Activated CD8-positive, alpha-beta memory T cell treated with anti-CD3 and anti-CD28 coated beads, Interleukin-2, amount 10 ng/mL, durations not matched to agents 7 days and 5 days (primary cell): ENCODE data around the gene SCAMP4. TPM values are rescaled to one million over a fixed set of nuclear protein-coding genes. Genes with fewer than 3 reads are reported as not detected.

ENCODE experiments used
- ATAC-seq: fragments of 150-1000 bp; cut with Tn5 transposase; one replicate; pipeline ENCODE4 v1.10.0; 2021; ENCODE audit warnings: moderate library complexity
- CTCF ChIA-PET: fragments of 350-600 bp; sonication (Branson Sonifier 250); formaldehyde crosslinking; loops from one replicate; lab custom pipeline; 2021; ENCODE audit warnings: antibody characterized with exemption; lab: Charles Lee
- DNase-seq: peaks from one replicate; pipeline ENCODE4 v3.0.0-alpha.2; 2020
- H3K27ac Mint-ChIP-seq: one replicate; pipeline ENCODE4 v1.8.0; 2021; ENCODE audit warnings: mild to moderate bottlenecking, mixed read lengths
- H3K27me3 Mint-ChIP-seq: one replicate; pipeline ENCODE4 v1.8.0; 2021; ENCODE audit warnings: mixed read lengths
- H3K36me3 Mint-ChIP-seq: one replicate; pipeline ENCODE4 v1.8.0; 2021; ENCODE audit warnings: mild to moderate bottlenecking, mixed read lengths
- H3K4me1 Mint-ChIP-seq: one replicate; pipeline ENCODE4 v1.8.0; 2021; ENCODE audit warnings: mixed read lengths
- H3K4me3 Mint-ChIP-seq: one replicate; pipeline ENCODE4 v1.8.0; 2021; ENCODE audit warnings: mild to moderate bottlenecking, moderate library complexity, mixed read lengths
- H3K9me3 Mint-ChIP-seq: one replicate; pipeline ENCODE4 v1.8.0; 2022; ENCODE audit warnings: low read depth, mixed read lengths
- total RNA-seq, 2 experiments: library from RNA; stranded (reverse); gene quantifications; one replicate each; pipeline ENCODE4 v1.2.3, GENCODE V29; 2021

Gene SCAMP4
- total RNA-seq, 2 experiments from 2014 or later, result 32.9 to 34.8 TPM

- CTCF ChIA-PET, result interaction anchor here (0.8 kb wide), 1 partner anchor 9 kb away, joined by 3 read pairs; no protein-coding TSS in a partner anchor
- H3K27ac Mint-ChIP-seq, result no peak overlapping the region
- no peak overlapping the region for H3K4me3 Mint-ChIP-seq
Measured at GRCh38 chr19:1955171-1956121, 50.2 kb downstream of the SCAMP4 start.

GRCh38 chr19:1956122-1956494 lies 50.9 kb downstream of the SCAMP4 start:
- CTCF ChIA-PET, result interaction anchor here (0.8 kb wide), 1 partner anchor 10 kb away, joined by 3 read pairs; no protein-coding TSS in a partner anchor
- H3K27ac Mint-ChIP-seq, result no peak overlapping the region
- no peak overlapping the region for H3K4me3 Mint-ChIP-seq
- no peaks in the 10 kb centered on the region for H3K27me3 Mint-ChIP-seq
- H3K36me3 Mint-ChIP-seq, result peaks cover 8% of the 10 kb centered on the region
- DNase-seq (no peak), ATAC-seq (no peak)
- H3K9me3 Mint-ChIP-seq, result no peaks in the 10 kb centered on the region
- H3K4me1 Mint-ChIP-seq, result no peaks in the 10 kb centered on the region

More at GRCh38 chr19:1955171-1956121, 50.2 kb downstream of the SCAMP4 start:
- ATAC-seq (no peak), DNase-seq (no peak)
- no peaks in the 10 kb centered on the region for H3K27me3 Mint-ChIP-seq
- no peaks in the 10 kb centered on the region for H3K9me3 Mint-ChIP-seq
- peaks cover 8% of the 10 kb centered on the region for H3K36me3 Mint-ChIP-seq
- no peaks in the 10 kb centered on the region for H3K4me1 Mint-ChIP-seq

- Mint-ChIP-seq H3K27me3 (no peaks in the 10 kb centered on the region), H3K9me3 (no peaks in the 10 kb centered on the region), H3K36me3 (peaks cover 8% of the 10 kb centered on the region), H3K27ac (no peak overlapping the region), H3K4me1 (no peaks in the 10 kb centered on the region), H3K4me3 (no peak overlapping the region)
- ATAC-seq, result no peak
- CTCF ChIA-PET, result no interaction called here
- DNase-seq, result no peak
Measured at GRCh38 chr19:1956868-1957492, 51.8 kb downstream of the SCAMP4 start.

GRCh38 chr19:1957562-1958248 lies 52.5 kb downstream of the SCAMP4 start:
- Mint-ChIP-seq H3K4me3 (no peak overlapping the region), H3K4me1 (no peaks in the 10 kb centered on the region), H3K36me3 (peaks cover 2% of the 10 kb centered on the region), H3K9me3 (no peaks in the 10 kb centered on the region), H3K27me3 (no peaks in the 10 kb centered on the region), H3K27ac (no peak overlapping the region)
- CTCF ChIA-PET, result no interaction called here
- DNase-seq (no peak), ATAC-seq (no peak)

- Mint-ChIP-seq H3K4me1 (no peaks in the 10 kb centered on the region), H3K4me3 (no peak overlapping the region), H3K27ac (no peak overlapping the region), H3K9me3 (no peaks in the 10 kb centered on the region), H3K36me3 (peaks cover 3% of the 10 kb centered on the region), H3K27me3 (no peaks in the 10 kb centered on the region)
- CTCF ChIA-PET, result interaction anchor here (1.2 kb wide), 1 partner anchor 59 kb away, joined by 4 read pairs; no protein-coding TSS in a partner anchor
- ATAC-seq, result no peak
- no peak for DNase-seq
Measured at GRCh38 chr19:1959928-1960589, 54.9 kb downstream of the SCAMP4 start.

- no peak for ATAC-seq
- Mint-ChIP-seq H3K36me3 (peaks cover 3% of the 10 kb centered on the region), H3K4me3 (no peak overlapping the region), H3K27ac (no peak overlapping the region), H3K27me3 (no peaks in the 10 kb centered on the region), H3K9me3 (no peaks in the 10 kb centered on the region), H3K4me1 (peaks cover 4% of the 10 kb centered on the region)
- no peak for DNase-seq
- CTCF ChIA-PET, result interaction anchor here (1.2 to 2.1 kb wide), 2 partner anchors 31 to 58 kb away, joined by 4 to 7 read pairs; no protein-coding TSS in a partner anchor
Measured at GRCh38 chr19:1961000-1961883, 56.0 kb downstream of the SCAMP4 start.

- Mint-ChIP-seq H3K9me3 (no peaks in the 10 kb centered on the region), H3K4me1 (peaks cover 16% of the 10 kb centered on the region), H3K36me3 (peaks cover 3% of the 10 kb centered on the region), H3K27me3 (no peaks in the 10 kb centered on the region), H3K4me3 (no peak overlapping the region), H3K27ac (no peak overlapping the region)
- DNase-seq, result no peak
- ATAC-seq, result no peak
- CTCF ChIA-PET, result interaction anchor here (2.1 kb wide), 1 partner anchor 32 kb away, joined by 7 read pairs; no protein-coding TSS in a partner anchor
Measured at GRCh38 chr19:1962674-1963073, 57.5 kb downstream of the SCAMP4 start.

GRCh38 chr19:1967087-1967608 lies 61.9 kb downstream of the SCAMP4 start:
- Mint-ChIP-seq H3K27me3 (no peaks in the 10 kb centered on the region), H3K27ac (peak overlapping the region; percentile 67), H3K4me3 (peak overlapping the region; percentile 31), H3K4me1 (peaks cover 17% of the 10 kb centered on the region), H3K9me3 (no peaks in the 10 kb centered on the region), H3K36me3 (peaks cover 5% of the 10 kb centered on the region)
- ATAC-seq (peak; percentile 83), DNase-seq (peak; percentile 75)
- CTCF ChIA-PET, result interaction anchor here (0.9 kb wide), 1 partner anchor 39 kb away, joined by 4 read pairs; no protein-coding TSS in a partner anchor

- CTCF ChIA-PET, result no interaction called here
- ATAC-seq, result no peak
- H3K27ac Mint-ChIP-seq, result no peak overlapping the region
Measured at GRCh38 chr19:1968279-1969175, 63.3 kb downstream of the SCAMP4 start.

GRCh38 chr19:1969176-1970002 lies 64.2 kb downstream of the SCAMP4 start:
- Mint-ChIP-seq H3K9me3 (no peaks in the 10 kb centered on the region), H3K4me3 (no peak overlapping the region), H3K27me3 (no peaks in the 10 kb centered on the region), H3K36me3 (peaks cover 4% of the 10 kb centered on the region), H3K27ac (no peak overlapping the region), H3K4me1 (peaks cover 18% of the 10 kb centered on the region)
- CTCF ChIA-PET, result no interaction called here
- no peak for DNase-seq
- no peak for ATAC-seq

More at GRCh38 chr19:1968279-1969175, 63.3 kb downstream of the SCAMP4 start:
- H3K4me1 Mint-ChIP-seq, result peaks cover 18% of the 10 kb centered on the region
- peaks cover 4% of the 10 kb centered on the region for H3K36me3 Mint-ChIP-seq
- DNase-seq, result no peak
- H3K9me3 Mint-ChIP-seq, result no peaks in the 10 kb centered on the region
- H3K4me3 Mint-ChIP-seq, result no peak overlapping the region
- H3K27me3 Mint-ChIP-seq, result no peaks in the 10 kb centered on the region
